OCI-LY7 (cell line): ENCODE measurements around the gene INO80E. TPM values are rescaled to one million over a fixed set of nuclear protein-coding genes. Genes with fewer than 3 reads are reported as not detected.

ENCODE experiments used
- BruUV-seq: library from RNA; stranded (reverse); fragments of 400-500 nt; replicated peaks from 2 replicates; lab custom pipeline; 2021; lab: Mats Ljungman, UMichigan
- CTCF ChIA-PET: fragments of 300-600 bp; sonication (Branson Sonifier 250); formaldehyde crosslinking; loops from one replicate; lab custom pipeline; 2022; ENCODE audit warnings: antibody characterized with exemption; ENCODE audit not compliant: unreplicated experiment; lab: Charles Lee
- POLR2A ChIA-PET: fragments of 300-600 bp; sonication (Branson Sonifier 250); formaldehyde crosslinking; loops from one replicate; lab custom pipeline; 2022; ENCODE audit warnings: antibody characterized with exemption; lab: Charles Lee
- DNase-seq: peaks from one replicate; pipeline ENCODE4 v3.0.0-alpha.2; 2015; ENCODE audit warnings: low spot score
- H2AFZ ChIP-seq: fragments of 200-600 bp; sonication (generic), shearing (Covaris generic); 2 replicates; pipeline ENCODE4 v1.6.1; 2014; ENCODE audit warnings: mild to moderate bottlenecking, antibody characterized with exemption, low read length, moderate library complexity
- H3K27ac ChIP-seq: fragments of 200-600 bp; sonication (generic); 2 replicates; pipeline ENCODE4 v1.5.1; 2014; ENCODE audit warnings: mixed run types, low read depth, mild to moderate bottlenecking, moderate library complexity, low read length, inconsistent platforms; ENCODE audit not compliant: poor library complexity, severe bottlenecking
- H3K36me3 ChIP-seq: fragments of 200-600 bp; sonication (generic); 2 replicates; pipeline ENCODE4 v1.6.1; 2014; ENCODE audit warnings: mild to moderate bottlenecking, antibody characterized with exemption, low read length, moderate library complexity, mixed read lengths; ENCODE audit not compliant: insufficient read depth
- H3K4me1 ChIP-seq: fragments of 200-600 bp; sonication (generic); 2 replicates; pipeline ENCODE4 v1.5.1; 2014; ENCODE audit warnings: mild to moderate bottlenecking, low read length; ENCODE audit not compliant: insufficient read depth, poor library complexity, severe bottlenecking
- H3K4me2 ChIP-seq: fragments of 200-600 bp; sonication (generic); 2 replicates; pipeline ENCODE4 v1.6.1; 2014; ENCODE audit warnings: mild to moderate bottlenecking, low read length
- H3K4me3 ChIP-seq: fragments of 200-600 bp; sonication (generic); 2 replicates; pipeline ENCODE4 v1.5.1; 2014; ENCODE audit warnings: mild to moderate bottlenecking, low read depth, low read length; ENCODE audit not compliant: poor library complexity, severe bottlenecking
- H3K79me2 ChIP-seq: fragments of 200-600 bp; sonication (generic); 2 replicates; pipeline ENCODE4 v1.6.1; 2016; ENCODE audit warnings: low read depth, mild to moderate bottlenecking, low read length, moderate library complexity, mixed read lengths; ENCODE audit not compliant: insufficient read depth
- H3K9me2 ChIP-seq: fragments of 200-600 bp; sonication (generic); 2 replicates; pipeline ENCODE4 v1.6.1; 2016; ENCODE audit warnings: mild to moderate bottlenecking, low read length, mixed read lengths; ENCODE audit not compliant: insufficient read depth
- H3K9me3 ChIP-seq: fragments of 200-600 bp; sonication (generic); 2 replicates; pipeline ENCODE4 v1.6.1; 2014; ENCODE audit warnings: mild to moderate bottlenecking, mixed run types, low read length, mixed read lengths
- H4K20me1 ChIP-seq: fragments of 200-600 bp; sonication (generic); 2 replicates; pipeline ENCODE4 v1.6.1; 2014; ENCODE audit warnings: mild to moderate bottlenecking, antibody characterized with exemption, low read length, moderate library complexity, mixed read lengths; ENCODE audit not compliant: insufficient read depth
- CTCF ChIP-seq: fragments of 200-600 bp; sonication (generic); conservative IDR thresholded peaks from 2 replicates; pipeline ENCODE4 v1.5.1; 2014; ENCODE audit warnings: mild to moderate bottlenecking, antibody characterized with exemption, low read length, moderate library complexity, mixed read lengths
- EZH2phosphoT487 ChIP-seq: fragments of 200-600 bp; sonication (generic); IDR thresholded peaks from 2 replicates; pipeline ENCODE4 v1.6.1; 2018; ENCODE audit warnings: low read depth, borderline replicate concordance, mild to moderate bottlenecking, mixed run types, antibody characterized with exemption, low read length, moderate library complexity, mixed read lengths
- intact Hi-C: fragments of 100-400 bp; cut with micrococcal nuclease; formaldehyde crosslinking; loops from one replicate; pipeline ENCODE4 v1.10.0; 2022; ENCODE audit not compliant: unreplicated experiment
- total RNA-seq, 2 experiments: library from RNA; depleted of rRNA in 1 of 2; stranded (reverse); fragments of >200 nt in 1 of 2; shearing (Covaris generic) in 1 of 2; gene quantifications; 2 replicates each; pipeline ENCODE4 v1.2.3, GENCODE V29; 2014 to 2022

INO80E gene
- total RNA-seq, 2 experiments from 2014 or later: 88.0 to 129 TPM

- Histone ChIP-seq H3K36me3 (no peaks in the 10 kb centered on the region), H4K20me1 (no peaks in the 10 kb centered on the region), H3K9me3 (no peaks in the 10 kb centered on the region), H3K27ac (no peak overlapping the region), H3K9me2 (no peaks in the 10 kb centered on the region), H2AFZ (no peak overlapping the region), H3K4me3 (no peak overlapping the region), H3K4me1 (no peaks in the 10 kb centered on the region), H3K4me2 (no peak overlapping the region), H3K79me2 (no peaks in the 10 kb centered on the region)
- POLR2A ChIA-PET: no interaction called here
- intact Hi-C loops: no loop called here
- no peak for TF ChIP-seq EZH2phosphoT487
- TF ChIP-seq CTCF: no peak
- DNase-seq: no peak
- CTCF ChIA-PET: interaction anchor here (1.1 kb wide), 2 partner anchors 14 to 46 kb away, joined by 4 read pairs; no protein-coding TSS in a partner anchor
- BruUV-seq: no TSS peak
Observed at GRCh38 chr16:30018731-30019158, 22.7 kb downstream of the INO80E start.

- no peak for TF ChIP-seq CTCF
- no peak for TF ChIP-seq EZH2phosphoT487
- intact Hi-C loops: loop anchor here (5.0 kb wide), 2 partner anchors 146 to 161 kb away; partner anchors contain the start of gene CDIPT
- Histone ChIP-seq H3K36me3 (no peaks in the 10 kb centered on the region), H3K79me2 (no peaks in the 10 kb centered on the region), H3K9me3 (no peaks in the 10 kb centered on the region), H3K9me2 (no peaks in the 10 kb centered on the region), H3K4me1 (no peaks in the 10 kb centered on the region), H2AFZ (no peak within 1 kb of the TSS), H3K4me2 (no peak within 1 kb of the TSS), H3K4me3 (no peak within 1 kb of the TSS), H3K27ac (no peak within 1 kb of the TSS), H4K20me1 (no peaks in the 10 kb centered on the region)
- no TSS peak for BruUV-seq
- DNase-seq: no peak
- POLR2A ChIA-PET: no interaction called here
- CTCF ChIA-PET: no interaction called here
Observed at GRCh38 chr16:30022887-30023286, 26.8 kb downstream of the INO80E start, which contains the start of gene C16orf92. TSS of gene C16orf92 (plus strand) at chr16:30023198. CDS start at chr16:30023341, 143 bp downstream.

GRCh38 chr16:30023586-30023985, 27.5 kb downstream of the INO80E start:
- POLR2A ChIA-PET: no interaction called here
- Histone ChIP-seq H3K4me2 (no peak overlapping the region), H3K79me2 (no peaks in the 10 kb centered on the region), H4K20me1 (no peaks in the 10 kb centered on the region), H3K36me3 (no peaks in the 10 kb centered on the region), H3K9me2 (no peaks in the 10 kb centered on the region), H3K9me3 (no peaks in the 10 kb centered on the region), H3K4me3 (no peak overlapping the region), H2AFZ (no peak overlapping the region), H3K4me1 (no peaks in the 10 kb centered on the region), H3K27ac (no peak overlapping the region)
- CTCF ChIA-PET: no interaction called here
- DNase-seq: no peak
- intact Hi-C loops: loop anchor here (5.0 kb wide), 2 partner anchors 146 to 161 kb away; partner anchors contain the start of gene CDIPT
- BruUV-seq: no TSS peak
- TF ChIP-seq EZH2phosphoT487 (no peak), CTCF (no peak)
